Caki2 (cell line): ENCODE data around the gene SGSM2. TPM values are rescaled to one million over a fixed set of nuclear protein-coding genes. Genes with fewer than 3 reads are reported as not detected.

Source experiments
- DNase-seq: peaks from one replicate; pipeline ENCODE4 v3.0.0-alpha.2; 2015; ENCODE audit warnings: low read depth
- in situ Hi-C: cut with HindIII; loops from 2 replicates; pipeline ENCODE4 v1.10.0; 2016; ENCODE audit warnings: low sequenced_read_pairs, low pct_unique_long_range_greater_than_20kb, mixed read lengths
- total RNA-seq: library from RNA; depleted of rRNA; stranded (reverse); fragments of >200 nt; shearing (Covaris generic); gene quantifications from 2 replicates; pipeline ENCODE4 v1.2.3, GENCODE V29; 2014; ENCODE audit warnings: low replicate concordance

The SGSM2 gene
- total RNA-seq, 1 experiment from 2014 or later, result 16.9 TPM

GRCh38 chr17:2363851-2364762 is 26.8 kb downstream of the SGSM2 start:
- no peak for DNase-seq
- in situ Hi-C loops, result no loop called here

DNA sequence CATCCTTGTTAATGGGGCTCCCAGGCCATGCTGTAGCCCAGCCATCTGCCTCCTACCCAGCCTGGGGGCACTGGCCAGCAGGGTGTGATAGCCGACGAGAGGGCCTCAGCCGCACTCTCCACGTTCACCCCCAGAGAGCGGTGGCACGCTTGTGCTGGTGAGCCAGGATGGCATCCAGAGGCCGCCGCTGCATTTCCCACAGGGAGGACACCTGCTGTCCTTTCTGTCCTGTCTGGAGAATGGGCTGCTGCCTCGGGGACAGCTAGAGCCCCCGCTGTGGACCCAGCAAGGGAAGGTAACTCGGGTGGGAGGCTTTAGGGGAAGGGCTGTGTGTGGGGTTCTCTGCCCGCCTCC is 27.4 kb downstream of the SGSM2 start:
- no peak for DNase-seq
- in situ Hi-C loops, result no loop called here

- DNase-seq, result no peak
- in situ Hi-C loops, result no loop called here
Measured at GRCh38 chr17:2365132-2365531, 27.8 kb downstream of the SGSM2 start.

DNA sequence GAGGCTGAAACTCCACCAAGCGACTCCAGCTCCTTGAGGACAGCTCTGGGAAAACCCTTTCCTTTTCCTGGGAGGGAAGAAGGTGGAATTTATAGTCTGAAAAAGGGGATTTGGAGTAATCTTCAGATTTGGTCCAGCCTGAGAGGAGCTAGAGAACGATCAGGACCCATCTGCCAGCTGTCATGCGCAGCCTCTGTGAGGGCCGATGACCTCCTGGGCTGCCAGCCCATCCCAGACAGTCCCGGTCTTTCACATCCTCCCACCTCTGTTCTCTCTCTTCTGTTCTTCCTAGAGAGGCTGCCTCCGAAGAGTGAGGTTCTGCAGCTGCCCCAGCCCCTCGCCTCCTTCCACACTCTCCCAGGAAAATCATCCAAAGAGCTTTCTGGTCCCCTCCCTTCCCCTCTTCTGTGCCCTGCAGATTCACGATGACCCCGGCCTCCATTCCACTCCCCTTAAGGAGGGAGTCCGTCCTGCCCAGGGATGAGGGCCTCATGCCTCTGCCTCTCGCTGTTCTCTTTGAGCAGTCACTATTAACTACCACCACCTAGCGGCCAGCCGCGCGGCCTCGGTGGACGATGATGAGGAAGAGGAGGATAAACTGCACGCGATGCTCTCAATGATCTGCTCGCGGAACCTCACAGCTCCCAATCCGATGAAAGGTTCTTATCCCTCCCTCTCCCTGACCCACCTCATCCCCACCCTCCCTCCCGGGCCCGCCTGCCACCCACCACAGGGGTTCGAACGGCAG is 29.6 kb downstream of the SGSM2 start:
- in situ Hi-C loops, result no loop called here

GRCh38 chr17:2368359-2368758 is 31.1 kb downstream of the SGSM2 start:
- DNase-seq, result no peak
- in situ Hi-C loops, result no loop called here

More for the DNA sequence above, 29.6 kb downstream of the SGSM2 start:
- DNase-seq, result no peak

- in situ Hi-C loops, result no loop called here
- no peak for DNase-seq
Measured at GRCh38 chr17:2369039-2369438, 31.7 kb downstream of the SGSM2 start.

- in situ Hi-C loops, result no loop called here
- no peak for DNase-seq
Measured at GRCh38 chr17:2369551-2370210, 32.4 kb downstream of the SGSM2 start.

- in situ Hi-C loops, result no loop called here
- no peak for DNase-seq
Measured at GRCh38 chr17:2370211-2370589, 32.9 kb downstream of the SGSM2 start.

DNA sequence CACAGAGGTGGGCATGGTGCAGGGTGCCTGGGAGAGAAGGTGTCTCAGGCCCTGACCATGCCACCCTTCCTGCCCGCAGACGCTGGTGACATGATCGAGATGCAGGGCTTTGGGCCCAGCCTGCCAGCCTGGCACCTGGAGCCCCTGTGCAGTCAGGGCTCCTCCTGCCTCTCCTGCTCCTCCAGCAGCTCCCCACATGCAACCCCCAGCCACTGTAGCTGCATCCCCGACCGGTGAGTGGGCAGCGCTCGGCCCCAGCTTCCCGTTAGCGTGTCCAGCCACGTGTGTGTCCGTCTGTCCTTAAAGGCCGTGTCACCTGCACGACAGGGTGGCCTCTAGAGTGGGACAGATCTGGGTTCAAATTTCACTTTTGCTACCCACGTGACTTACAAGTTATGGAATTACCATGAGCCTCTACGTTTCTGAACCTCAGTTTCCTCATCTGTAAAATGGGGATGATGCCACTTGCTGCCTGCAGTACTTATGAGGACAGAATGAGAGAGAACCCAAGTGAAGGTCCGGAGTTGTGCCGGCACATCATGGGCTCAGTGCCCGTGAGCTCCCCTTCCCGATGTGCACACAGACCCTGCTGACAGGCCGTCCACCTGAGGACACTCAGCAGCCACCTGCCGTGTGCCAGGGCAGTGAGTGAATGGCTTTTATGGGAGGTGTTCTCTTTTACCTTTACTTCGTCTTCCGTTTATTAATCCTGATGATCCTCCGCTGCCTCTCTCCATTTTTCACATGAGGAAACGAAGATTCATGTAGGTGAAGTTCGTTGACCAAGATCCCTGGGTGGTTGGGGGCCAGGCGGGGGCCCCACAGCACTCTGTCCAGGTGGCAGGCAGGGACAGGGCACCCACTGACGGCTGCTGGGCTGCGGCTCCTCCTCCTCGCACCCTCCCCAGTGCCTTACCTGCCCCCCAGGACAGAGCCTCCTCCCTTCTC is 34.2 kb downstream of the SGSM2 start:
- no peak for DNase-seq
- in situ Hi-C loops, result no loop called here

GRCh38 chr17:2372180-2372579 is 34.9 kb downstream of the SGSM2 start:
- in situ Hi-C loops, result no loop called here

DNA sequence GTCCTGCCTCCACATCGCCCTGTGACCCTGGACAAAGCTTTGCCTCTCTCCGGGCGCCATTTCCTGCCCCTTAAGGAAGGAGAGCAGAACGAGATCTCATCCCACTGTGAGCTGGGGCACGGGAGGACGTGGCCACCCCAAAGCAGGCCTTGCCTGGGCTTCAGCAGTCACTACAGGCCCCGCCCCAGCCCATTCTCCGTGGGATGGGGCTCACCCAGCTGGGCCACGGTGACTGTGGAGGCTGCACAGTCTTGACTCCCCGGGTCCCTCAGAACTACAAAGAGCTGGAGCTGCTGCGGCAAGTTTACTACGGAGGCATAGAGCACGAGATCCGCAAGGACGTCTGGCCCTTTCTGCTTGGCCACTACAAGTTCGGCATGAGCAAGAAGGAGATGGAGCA is 35.4 kb downstream of the SGSM2 start:
- in situ Hi-C loops, result no loop called here
- DNase-seq, result no peak

More at GRCh38 chr17:2372180-2372579, 34.9 kb downstream of the SGSM2 start:
- DNase-seq, result no peak

- DNase-seq, result no peak
- in situ Hi-C loops, result no loop called here
Measured at GRCh38 chr17:2373179-2373578, 35.9 kb downstream of the SGSM2 start.

DNA sequence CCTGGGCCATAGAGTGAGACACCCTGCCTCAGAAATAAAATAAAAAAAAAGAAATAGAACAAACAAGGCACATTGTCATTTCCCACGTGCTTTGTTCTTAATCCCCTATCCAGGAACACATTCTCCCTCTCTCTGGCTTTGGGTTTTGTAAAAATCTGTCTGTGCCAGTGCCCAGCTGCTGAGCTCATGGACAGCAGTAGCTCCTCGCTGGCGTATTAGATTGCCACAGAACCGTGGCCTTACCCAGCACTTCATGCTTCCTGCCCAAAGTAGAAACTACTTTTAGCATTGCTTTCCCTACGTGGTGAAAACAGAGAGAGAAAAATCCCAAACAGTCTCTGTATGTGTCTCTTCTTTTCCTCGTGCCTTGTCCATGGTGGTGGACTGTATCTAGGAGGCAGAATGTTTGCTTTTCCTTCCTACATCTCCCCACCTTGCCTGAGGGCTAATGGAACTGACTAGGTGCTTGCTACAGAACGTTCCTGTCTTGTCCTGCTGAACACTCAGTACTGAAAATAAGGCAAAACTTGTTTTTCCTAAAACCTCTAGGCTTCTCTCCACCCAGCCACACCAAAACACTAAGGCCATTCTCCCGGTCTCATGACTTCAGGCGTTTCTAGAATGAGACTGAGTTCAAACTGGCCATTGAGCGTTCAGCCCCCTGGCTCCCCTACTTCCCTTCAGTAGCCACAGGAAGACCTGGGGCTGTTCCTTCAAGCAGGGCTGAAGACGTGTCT is 37.4 kb downstream of the SGSM2 start:
- no peak for DNase-seq
- in situ Hi-C loops, result no loop called here

DNA sequence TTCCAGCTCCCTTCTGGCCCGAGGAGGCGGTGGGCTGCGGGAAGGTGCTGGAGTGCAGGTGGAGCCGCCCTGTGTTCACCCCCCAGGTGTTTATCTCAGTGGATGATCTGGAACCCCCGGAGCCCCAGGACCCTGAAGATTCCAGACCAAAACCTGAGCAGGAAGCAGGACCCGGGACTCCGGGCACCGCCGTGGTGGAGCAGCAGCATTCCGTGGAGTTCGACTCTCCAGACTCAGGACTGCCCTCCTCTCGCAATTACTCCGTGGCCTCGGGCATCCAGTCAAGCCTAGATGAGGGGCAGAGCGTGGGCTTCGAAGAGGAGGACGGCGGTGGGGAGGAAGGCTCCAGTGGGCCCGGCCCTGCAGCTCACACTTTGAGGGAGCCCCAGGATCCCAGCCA is 38.1 kb downstream of the SGSM2 start:
- DNase-seq, result no peak
- in situ Hi-C loops, result no loop called here

- in situ Hi-C loops, result no loop called here
- no peak for DNase-seq
Measured at GRCh38 chr17:2376107-2376506, 38.8 kb downstream of the SGSM2 start.

- in situ Hi-C loops, result no loop called here
- DNase-seq, result no peak
Measured at GRCh38 chr17:2377659-2378058, 40.4 kb downstream of the SGSM2 start.

GRCh38 chr17:2378905-2379304 is 41.6 kb downstream of the SGSM2 start:
- in situ Hi-C loops, result no loop called here
- DNase-seq, result no peak
